HFF-Myc (cell line): ENCODE measurements around the gene KIF13A.
"Not testable (repeated sequence)": the region's sequence is repeated elsewhere in the genome, so short reads cannot be mapped to it uniquely, and the experiment has no call there.

Experiments used
- DNase-seq: peaks from one replicate; pipeline ENCODE4 v3.0.0-alpha.2; 2011; ENCODE audit warnings: low read depth; ENCODE audit errors: extremely low read depth
- H3K4me3 ChIP-seq: replicated peaks from 2 replicates; pipeline ENCODE4 v1.5.1; 2011; ENCODE audit warnings: low read depth, mild to moderate bottlenecking, control low read depth, low read length
- CTCF ChIP-seq: IDR thresholded peaks from 2 replicates; pipeline ENCODE4 v1.5.1; 2012; ENCODE audit warnings: mild to moderate bottlenecking, low read depth, low read length, control low read depth; ENCODE audit errors: missing control alignments

The KIF13A gene

GRCh38 chr6:18019539-18020534, 32.4 kb upstream of the KIF13A start:
- no peak overlapping the region for H3K4me3 ChIP-seq
- DNase-seq: no peak
- TF ChIP-seq CTCF: no peak

GRCh38 chr6:18019133-18019532, 31.7 kb upstream of the KIF13A start:
- not testable (repeated sequence) for DNase-seq, H3K4me3 ChIP-seq

GRCh38 chr6:18016698-18017097, 29.3 kb upstream of the KIF13A start:
- no peak for DNase-seq
- TF ChIP-seq CTCF: no peak
- H3K4me3 ChIP-seq: no peak overlapping the region

- no peak for DNase-seq
These were observed 28.7 kb upstream of the KIF13A start for GRCh38 chr6:18016133-18016532.

GRCh38 chr6:18011287-18011686, 23.9 kb upstream of the KIF13A start:
- no peak for DNase-seq
- no peak overlapping the region for H3K4me3 ChIP-seq
- no peak for TF ChIP-seq CTCF

More at GRCh38 chr6:18016133-18016532, 28.7 kb upstream of the KIF13A start:
- TF ChIP-seq CTCF: no peak
- H3K4me3 ChIP-seq: no peak overlapping the region

- H3K4me3 ChIP-seq, DNase-seq: not testable (repeated sequence)
These were observed 23.1 kb upstream of the KIF13A start for GRCh38 chr6:18010540-18010939.

- TF ChIP-seq CTCF: no peak
- no peak overlapping the region for H3K4me3 ChIP-seq
- DNase-seq: no peak
These were observed 17.0 kb upstream of the KIF13A start for GRCh38 chr6:18004256-18004985.
